GM19372 (cell line): ENCODE data around the gene OAS3.
"Not testable (repeated sequence)": the region's sequence is repeated elsewhere in the genome, so short reads cannot be mapped to it uniquely, and the experiment has no call there.

Source experiments
- ATAC-seq: cut with Tn5 transposase; IDR thresholded peaks from one replicate; pipeline ENCODE4 v1.9.1; 2021; ENCODE audit warnings: mild to moderate bottlenecking, low read depth, moderate library complexity; ENCODE audit not compliant: unreplicated experiment

The OAS3 gene

DNA sequence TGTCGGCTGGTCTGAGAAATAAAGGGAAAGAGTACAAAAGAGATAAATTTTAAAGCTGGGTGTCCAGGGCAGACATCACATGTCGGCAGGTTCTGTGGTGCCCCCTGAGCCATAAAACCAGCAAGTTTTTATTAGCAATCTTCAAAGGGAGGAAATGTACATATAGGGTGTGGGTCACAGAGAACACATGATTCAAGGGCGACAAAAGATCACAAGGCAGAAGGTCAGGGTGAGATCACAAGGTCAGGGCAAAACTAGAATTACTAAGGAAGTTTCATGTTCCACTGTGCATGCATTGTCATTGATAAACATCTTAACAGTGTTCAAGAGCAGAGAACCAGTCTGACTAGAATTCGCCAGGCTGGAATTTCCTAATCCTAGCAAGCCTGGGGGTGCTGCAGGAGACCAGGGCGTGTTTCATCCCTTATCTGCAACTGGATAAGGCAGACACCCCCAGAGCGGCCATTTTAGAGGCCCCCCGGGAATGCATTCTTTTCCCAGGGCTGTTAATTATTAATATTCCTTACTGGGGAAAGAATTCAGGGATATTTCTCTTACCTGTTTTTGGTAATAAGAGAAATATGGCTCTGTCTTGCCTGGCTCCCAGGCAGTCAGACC lies 11.7 kb upstream of the OAS3 start:
- ATAC-seq: not testable (repeated sequence)

DNA sequence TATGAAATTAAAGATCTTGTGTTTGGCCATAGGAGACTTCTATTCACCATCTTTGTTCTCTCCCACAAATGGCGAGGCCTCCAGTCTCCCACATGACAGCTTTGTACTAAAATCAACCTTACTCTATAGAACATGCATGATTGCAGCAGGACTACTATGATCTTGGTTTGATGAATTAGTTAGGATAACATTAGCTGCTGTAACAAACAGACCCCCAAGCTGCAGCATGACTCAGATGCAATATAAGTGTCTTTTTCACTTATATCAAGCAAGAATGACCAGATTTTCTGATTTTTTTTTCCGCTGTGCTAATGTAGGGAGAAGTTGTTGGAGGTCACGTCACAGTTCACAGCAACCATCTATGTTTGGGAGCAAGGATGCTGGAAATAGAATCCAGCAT lies 10.8 kb upstream of the OAS3 start:
- no peak for ATAC-seq

DNA sequence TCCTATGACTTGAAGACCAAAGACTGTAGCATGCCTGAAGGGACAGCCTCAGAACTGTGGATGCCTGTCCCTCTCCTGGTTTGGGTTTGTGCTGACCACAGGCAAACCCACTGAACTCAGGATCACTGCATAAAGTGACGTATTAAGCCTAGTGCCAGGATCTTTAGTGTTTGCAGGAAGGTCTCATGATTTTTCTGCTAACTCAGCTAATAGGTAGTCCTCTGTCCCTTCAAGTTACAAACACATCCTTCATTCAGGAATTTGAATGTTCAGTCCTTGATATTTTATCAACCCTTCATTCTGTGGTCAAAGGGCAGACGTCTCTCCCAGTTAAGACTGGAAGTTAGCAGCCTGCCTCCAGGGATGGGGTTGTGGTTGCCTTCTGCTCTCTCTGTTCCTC lies 10.3 kb upstream of the OAS3 start:
- no peak for ATAC-seq

- no peak for ATAC-seq
Observed at GRCh38 chr12:112928978-112929377, 9.3 kb upstream of the OAS3 start.

DNA sequence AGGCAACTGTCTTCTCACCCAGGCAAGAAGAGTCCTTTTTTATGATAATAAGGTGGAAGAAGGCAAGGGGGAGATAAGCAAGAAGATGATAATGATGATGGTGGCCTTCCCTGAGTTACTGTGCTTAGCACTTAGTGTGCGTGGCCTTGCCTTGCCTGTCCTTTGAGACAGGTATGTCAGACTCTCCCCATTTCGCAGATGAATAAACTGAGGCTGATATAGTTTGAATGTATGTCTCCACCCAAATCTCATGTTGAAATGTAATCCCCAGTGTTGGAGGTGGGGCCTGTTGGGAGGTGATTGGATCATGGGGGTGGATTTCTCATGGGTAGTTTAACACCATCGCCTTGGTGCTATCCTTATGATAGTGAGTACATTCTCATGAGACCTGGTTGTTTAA lies 8.6 kb upstream of the OAS3 start:
- ATAC-seq: no peak

DNA sequence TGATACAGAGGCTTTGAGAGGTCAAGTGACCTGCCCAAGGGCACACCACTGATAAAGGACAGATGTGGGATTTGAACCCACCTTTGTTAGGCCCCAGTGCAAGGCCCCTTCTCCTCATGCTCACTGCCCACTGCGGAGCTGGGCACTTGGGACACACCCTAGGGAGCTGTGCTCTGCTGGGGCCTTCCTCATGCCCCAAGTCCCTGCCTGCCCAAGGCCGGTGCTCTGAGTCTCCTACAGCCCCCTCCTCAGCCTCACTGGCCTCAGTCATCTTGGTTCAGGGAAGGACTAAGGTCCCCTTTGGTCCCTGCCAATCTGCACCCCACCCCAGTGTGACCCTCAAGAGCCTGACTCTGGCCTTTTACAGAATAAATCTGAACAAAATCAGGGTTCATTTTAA lies 7.9 kb upstream of the OAS3 start:
- ATAC-seq: no peak

GRCh38 chr12:112932485-112933128 lies 5.7 kb upstream of the OAS3 start:
- ATAC-seq: no peak

- ATAC-seq: no peak
Observed at GRCh38 chr12:112933129-112933505, 5.2 kb upstream of the OAS3 start.

DNA sequence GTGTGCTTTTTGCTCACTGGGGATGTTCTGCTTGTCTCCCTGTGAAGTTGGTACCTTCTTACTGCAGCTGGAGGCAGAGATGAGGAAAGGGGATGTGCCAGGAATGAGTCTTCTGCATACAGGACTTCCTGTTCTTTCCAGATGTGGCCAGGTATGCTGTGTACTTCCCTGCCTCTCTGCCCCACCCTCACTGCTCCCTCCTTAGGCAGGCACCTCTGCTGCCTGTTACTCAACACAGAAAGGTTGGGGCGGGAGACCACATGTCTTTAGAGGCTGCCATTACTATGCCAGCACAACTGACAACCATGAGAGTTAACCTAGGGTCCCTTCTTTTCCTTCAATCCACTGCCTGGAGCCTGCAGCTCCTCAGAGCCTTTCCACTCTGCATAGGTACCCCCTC lies 2.0 kb upstream of the OAS3 start:
- ATAC-seq: no peak

DNA sequence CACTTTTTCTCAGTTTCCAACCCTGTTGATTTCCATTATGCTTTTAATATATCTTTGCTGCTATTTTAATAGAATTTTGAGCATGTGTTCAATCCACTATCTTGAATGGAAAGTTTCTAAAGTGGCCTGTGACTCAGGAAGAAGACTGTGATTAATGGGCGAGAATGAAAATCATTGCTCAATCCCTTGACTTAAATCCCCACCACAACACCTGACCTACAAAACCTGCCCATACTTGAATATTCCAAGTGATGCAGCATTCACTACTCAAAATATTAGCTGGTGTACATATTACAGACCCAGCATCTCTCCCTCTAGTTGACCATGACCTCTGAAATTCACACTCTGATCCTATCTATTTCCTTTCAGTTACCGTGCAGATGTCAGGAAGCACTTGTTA lies 1.3 kb upstream of the OAS3 start:
- no peak for ATAC-seq

DNA sequence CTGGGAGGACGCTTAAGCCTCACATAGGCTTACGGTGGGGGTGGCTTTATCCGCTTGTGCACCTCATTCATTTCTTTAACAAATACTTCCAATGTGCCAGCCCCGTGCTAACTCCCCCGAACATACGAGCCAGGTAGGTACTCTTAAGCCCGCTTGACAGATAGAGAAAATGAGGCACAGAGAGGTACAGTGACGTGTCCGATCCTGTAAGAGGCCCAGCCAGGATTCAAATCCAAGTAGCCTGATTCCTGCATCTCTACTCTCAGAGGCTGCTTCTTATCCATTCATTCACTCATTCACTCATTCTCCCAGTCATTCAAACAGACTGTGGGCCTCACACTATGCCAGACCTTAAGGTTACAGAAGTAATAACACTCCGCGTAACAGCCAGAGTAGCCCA lies 477 bp downstream of the OAS3 start:
- ATAC-seq: peak; percentile 7

GRCh38 chr12:112939761-112940381 lies 1.6 kb downstream of the OAS3 start:
- ATAC-seq: peak; percentile 56

DNA sequence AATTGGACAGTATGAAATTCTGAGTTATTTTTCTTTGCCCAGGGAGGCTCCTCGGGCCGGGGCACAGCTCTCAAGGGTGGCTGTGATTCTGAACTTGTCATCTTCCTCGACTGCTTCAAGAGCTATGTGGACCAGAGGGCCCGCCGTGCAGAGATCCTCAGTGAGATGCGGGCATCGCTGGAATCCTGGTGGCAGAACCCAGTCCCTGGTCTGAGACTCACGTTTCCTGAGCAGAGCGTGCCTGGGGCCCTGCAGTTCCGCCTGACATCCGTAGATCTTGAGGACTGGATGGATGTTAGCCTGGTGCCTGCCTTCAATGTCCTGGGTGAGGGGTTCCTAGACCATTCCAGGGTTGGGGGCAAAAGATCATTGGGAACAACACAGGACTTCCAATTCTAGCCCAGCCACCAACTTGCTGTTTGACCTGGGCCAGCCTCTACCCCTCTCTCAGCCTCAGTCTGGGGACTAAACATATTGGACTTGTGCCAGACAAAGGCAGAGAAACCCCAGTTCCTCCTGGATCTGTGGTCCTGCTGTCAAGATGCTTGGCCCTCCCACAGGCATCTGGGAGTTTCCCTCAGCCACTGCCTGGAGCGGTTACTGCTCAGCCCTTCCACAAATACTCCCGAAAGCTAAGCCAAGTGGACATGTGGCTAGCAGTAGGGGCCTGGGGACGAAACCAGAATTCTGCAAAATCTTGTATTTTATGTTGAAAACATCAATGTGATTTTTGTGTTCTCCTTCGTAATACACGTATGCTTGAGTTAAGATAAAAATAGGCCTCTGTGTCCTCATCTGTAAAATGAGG lies 3.5 kb downstream of the OAS3 start:
- no peak for ATAC-seq

DNA sequence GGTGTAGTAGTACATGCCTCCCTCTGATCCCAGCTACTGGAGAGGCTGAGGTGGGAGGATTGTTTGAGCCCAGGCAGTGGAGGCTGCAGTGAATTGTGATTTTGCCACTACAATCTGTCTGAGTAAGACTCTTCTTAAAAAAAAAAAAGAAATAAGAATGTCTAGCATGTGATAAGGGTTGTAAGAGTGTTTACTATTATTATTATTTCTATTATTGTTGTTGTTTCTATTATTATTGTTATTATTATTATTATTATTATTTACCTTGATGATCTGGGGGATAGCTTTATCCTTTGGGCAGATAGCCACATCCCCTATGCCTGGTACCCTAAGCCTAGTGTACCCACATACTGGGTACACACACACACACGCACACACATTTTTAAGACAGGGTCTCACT lies 4.3 kb downstream of the OAS3 start:
- no peak for ATAC-seq

- no peak for ATAC-seq
Observed at GRCh38 chr12:112944024-112944690, 5.9 kb downstream of the OAS3 start.

DNA sequence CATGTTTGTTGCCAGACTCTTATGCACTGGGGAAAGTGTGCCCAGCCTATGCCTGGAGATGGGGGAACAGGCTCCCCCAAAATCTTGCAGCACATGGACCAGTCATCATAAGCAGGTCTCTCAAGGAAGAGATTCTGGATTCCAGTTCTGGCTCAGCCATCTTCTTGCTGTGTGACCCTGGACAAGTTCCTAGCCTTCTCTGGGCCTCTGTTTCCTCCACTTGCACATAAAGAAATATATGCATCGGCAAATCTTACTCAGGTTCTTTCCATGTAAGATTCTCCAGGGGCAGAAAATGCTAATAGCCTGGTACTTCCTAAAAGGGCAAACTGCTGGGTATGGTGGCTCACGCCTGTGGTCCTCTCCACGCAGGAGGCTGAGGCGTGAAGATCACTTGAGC lies 7.2 kb downstream of the OAS3 start:
- no peak for ATAC-seq

GRCh38 chr12:112946236-112947000 lies 8.1 kb downstream of the OAS3 start:
- ATAC-seq: no peak

DNA sequence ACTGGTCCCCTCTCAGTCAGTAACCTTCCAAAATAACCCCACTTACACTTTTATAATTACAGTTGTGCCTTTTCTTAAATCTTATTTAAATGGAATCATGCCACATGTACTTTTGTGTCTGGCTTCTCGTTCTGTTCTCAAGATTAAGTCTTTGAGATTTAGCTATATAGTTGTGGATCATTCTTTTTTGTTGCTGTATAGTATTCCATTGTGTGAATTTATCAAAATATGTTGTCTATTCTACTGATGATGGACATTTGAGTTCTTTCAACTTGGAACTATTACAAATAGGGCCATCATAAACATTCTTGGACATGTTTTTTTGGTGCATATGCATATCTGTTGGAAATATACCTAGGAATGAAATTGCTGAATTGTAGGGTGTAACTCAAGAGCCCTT lies 9.0 kb downstream of the OAS3 start:
- ATAC-seq: no peak

GRCh38 chr12:112947761-112948160 lies 9.5 kb downstream of the OAS3 start:
- no peak for ATAC-seq

DNA sequence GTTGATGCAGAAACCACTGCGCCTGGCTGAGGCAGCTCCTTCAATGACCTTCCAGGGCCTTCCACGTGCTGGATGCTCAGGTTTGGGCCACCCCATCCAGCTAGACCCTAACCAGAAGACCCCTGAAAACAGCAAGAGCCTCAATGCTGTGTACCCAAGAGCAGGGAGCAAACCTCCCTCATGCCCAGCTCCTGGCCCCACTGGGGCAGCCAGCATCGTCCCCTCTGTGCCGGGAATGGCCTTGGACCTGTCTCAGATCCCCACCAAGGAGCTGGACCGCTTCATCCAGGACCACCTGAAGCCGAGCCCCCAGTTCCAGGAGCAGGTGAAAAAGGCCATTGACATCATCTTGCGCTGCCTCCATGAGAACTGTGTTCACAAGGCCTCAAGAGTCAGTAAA lies 10.5 kb downstream of the OAS3 start:
- no peak for ATAC-seq
